ENCODE results near the gene NEDD4L. TPM values are rescaled to one million over a fixed set of nuclear protein-coding genes. Genes with fewer than 3 reads are reported as not detected.

NEDD4L gene
- total and polyA plus RNA-seq, 4 donors: 10.2 to 20.3 (median 13.2) TPM

DNA sequence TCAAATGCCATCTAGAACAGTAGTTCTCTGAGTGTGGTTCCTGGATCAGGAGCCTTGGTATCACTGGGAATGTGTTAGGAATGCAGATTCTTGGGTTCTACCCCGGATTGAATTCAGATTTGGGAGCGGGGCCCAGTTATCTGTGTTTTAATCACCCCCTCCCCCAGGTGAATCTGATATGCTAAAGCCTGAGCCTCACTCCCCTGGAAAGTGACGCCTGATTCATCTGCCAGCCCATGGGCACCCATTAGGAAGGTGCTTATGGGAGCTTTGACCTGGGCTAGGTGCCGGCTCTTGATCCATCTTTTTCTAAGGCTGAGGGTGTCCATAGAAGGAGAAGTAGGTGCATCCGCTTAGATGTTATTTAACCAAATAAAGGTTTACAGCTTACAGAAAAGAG, 199.4 kb downstream of the NEDD4L start:
- TF ChIP-seq, protein P1, sequence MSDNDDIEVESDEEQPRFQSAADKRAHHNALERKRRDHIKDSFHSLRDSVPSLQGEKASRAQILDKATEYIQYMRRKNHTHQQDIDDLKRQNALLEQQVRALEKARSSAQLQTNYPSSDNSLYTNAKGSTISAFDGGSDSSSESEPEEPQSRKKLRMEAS (IDR thresholded peaks at IDR 0.05): no peak
- TF ChIP-seq, protein P2, sequence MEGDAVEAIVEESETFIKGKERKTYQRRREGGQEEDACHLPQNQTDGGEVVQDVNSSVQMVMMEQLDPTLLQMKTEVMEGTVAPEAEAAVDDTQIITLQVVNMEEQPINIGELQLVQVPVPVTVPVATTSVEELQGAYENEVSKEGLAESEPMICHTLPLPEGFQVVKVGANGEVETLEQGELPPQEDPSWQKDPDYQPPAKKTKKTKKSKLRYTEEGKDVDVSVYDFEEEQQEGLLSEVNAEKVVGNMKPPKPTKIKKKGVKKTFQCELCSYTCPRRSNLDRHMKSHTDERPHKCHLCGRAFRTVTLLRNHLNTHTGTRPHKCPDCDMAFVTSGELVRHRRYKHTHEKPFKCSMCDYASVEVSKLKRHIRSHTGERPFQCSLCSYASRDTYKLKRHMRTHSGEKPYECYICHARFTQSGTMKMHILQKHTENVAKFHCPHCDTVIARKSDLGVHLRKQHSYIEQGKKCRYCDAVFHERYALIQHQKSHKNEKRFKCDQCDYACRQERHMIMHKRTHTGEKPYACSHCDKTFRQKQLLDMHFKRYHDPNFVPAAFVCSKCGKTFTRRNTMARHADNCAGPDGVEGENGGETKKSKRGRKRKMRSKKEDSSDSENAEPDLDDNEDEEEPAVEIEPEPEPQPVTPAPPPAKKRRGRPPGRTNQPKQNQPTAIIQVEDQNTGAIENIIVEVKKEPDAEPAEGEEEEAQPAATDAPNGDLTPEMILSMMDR (IDR thresholded peaks at IDR 0.05; ENCODE audit: low read depth, low read length, missing input control): no peak
- TF ChIP-seq HNF4A (conservative IDR thresholded peaks at IDR 0.05) (no peak), YY1 (IDR thresholded peaks at IDR 0.05) (no peak), FOXA2 (IDR thresholded peaks at IDR 0.05) (no peak), GABPA (IDR thresholded peaks at IDR 0.05 in 1 of 2, conservative IDR thresholded peaks at IDR 0.05 in 1 of 2) (no peak), FOXA1 (IDR thresholded peaks at IDR 0.05) (no peak), EGR1 (IDR thresholded peaks at IDR 0.05; ENCODE audit: low read depth in 2 of 2) (no peak), RAD21 (IDR thresholded peaks at IDR 0.05) (no peak), HNF4G (IDR thresholded peaks at IDR 0.05) (no peak), JUND (IDR thresholded peaks at IDR 0.05) (no peak), SP1 (IDR thresholded peaks at IDR 0.05) (no peak), NR2F2 (IDR thresholded peaks at IDR 0.05) (no peak), RXRA (IDR thresholded peaks at IDR 0.05) (no peak)
- TF ChIP-seq, protein P3, sequence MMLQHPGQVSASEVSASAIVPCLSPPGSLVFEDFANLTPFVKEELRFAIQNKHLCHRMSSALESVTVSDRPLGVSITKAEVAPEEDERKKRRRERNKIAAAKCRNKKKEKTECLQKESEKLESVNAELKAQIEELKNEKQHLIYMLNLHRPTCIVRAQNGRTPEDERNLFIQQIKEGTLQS (IDR thresholded peaks at IDR 0.05): no peak
- TF ChIP-seq, protein P4, sequence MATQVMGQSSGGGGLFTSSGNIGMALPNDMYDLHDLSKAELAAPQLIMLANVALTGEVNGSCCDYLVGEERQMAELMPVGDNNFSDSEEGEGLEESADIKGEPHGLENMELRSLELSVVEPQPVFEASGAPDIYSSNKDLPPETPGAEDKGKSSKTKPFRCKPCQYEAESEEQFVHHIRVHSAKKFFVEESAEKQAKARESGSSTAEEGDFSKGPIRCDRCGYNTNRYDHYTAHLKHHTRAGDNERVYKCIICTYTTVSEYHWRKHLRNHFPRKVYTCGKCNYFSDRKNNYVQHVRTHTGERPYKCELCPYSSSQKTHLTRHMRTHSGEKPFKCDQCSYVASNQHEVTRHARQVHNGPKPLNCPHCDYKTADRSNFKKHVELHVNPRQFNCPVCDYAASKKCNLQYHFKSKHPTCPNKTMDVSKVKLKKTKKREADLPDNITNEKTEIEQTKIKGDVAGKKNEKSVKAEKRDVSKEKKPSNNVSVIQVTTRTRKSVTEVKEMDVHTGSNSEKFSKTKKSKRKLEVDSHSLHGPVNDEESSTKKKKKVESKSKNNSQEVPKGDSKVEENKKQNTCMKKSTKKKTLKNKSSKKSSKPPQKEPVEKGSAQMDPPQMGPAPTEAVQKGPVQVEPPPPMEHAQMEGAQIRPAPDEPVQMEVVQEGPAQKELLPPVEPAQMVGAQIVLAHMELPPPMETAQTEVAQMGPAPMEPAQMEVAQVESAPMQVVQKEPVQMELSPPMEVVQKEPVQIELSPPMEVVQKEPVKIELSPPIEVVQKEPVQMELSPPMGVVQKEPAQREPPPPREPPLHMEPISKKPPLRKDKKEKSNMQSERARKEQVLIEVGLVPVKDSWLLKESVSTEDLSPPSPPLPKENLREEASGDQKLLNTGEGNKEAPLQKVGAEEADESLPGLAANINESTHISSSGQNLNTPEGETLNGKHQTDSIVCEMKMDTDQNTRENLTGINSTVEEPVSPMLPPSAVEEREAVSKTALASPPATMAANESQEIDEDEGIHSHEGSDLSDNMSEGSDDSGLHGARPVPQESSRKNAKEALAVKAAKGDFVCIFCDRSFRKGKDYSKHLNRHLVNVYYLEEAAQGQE (IDR thresholded peaks at IDR 0.05): no peak
- Histone ChIP-seq H3K36me3 (ENCODE audit: control insufficient read depth in 4 of 4, insufficient read depth in 3 of 4, low read depth in 1 of 4, low read length in 3 of 4) (no peaks in the 10 kb centered on the region), H3K9me3 (ENCODE audit: control insufficient read depth in 4 of 4, low read length in 3 of 4) (no peaks in the 10 kb centered on the region), H3K4me3 (ENCODE audit: low read depth in 1 of 3, low read length in 3 of 3) (no peak overlapping the region), H3K27ac (ENCODE audit: low read depth in 1 of 2, low read length in 2 of 2) (no peak overlapping the region), H3K27me3 (ENCODE audit: control insufficient read depth in 4 of 4, insufficient read depth in 4 of 4, low read length in 3 of 4) (no peaks in the 10 kb centered on the region), H3K4me1 (ENCODE audit: control insufficient read depth in 4 of 4, insufficient read depth in 4 of 4, low read length in 3 of 4) (no peaks in the 10 kb centered on the region), H3K9ac (ENCODE audit: low read depth in 1 of 2, low read length in 2 of 2) (no peak overlapping the region)
- no peak for DNase-seq (ENCODE audit: low spot score)
- 93% methylated on average over 5 of the region's 5 CpGs for WGBS

DNA sequence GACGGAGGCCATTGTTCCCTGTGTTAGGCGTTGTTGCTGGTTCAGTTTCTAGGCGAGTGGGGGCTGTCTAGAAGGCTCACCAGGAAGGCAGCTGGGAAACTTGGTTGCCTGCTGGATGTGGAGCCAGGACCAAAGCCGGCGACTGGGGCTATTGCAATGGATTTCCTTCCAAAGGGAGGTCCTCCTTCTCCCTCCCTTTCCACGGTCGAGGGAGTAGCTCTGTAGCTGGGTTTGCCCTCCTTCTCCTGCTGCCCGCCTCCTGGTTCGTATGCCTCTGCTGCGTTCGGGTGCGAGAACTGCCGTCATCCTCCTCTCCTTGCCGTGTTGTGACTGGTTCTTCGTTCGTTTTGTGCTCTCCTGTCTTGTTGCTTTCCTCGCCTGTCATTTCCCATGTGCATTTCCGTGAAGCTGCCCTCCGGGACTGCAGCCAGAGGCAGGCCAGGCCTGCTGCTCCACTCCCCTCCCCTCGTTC, 203.4 kb downstream of the NEDD4L start:
- no peak overlapping the region for H3K9ac ChIP-seq (ENCODE audit: low read depth in 1 of 2, low read length in 2 of 2)
- DNase-seq (ENCODE audit: low spot score): no peak
- no peaks in the 10 kb centered on the region for H3K27me3 ChIP-seq (ENCODE audit: control insufficient read depth in 4 of 4, insufficient read depth in 4 of 4, low read length in 3 of 4)
- TF ChIP-seq, protein P1 (IDR thresholded peaks at IDR 0.05): no peak
- TF ChIP-seq, protein P3 (IDR thresholded peaks at IDR 0.05): no peak
- TF ChIP-seq RXRA (IDR thresholded peaks at IDR 0.05): no peak
- TF ChIP-seq EGR1 (IDR thresholded peaks at IDR 0.05; ENCODE audit: low read depth in 2 of 2): no peak
- TF ChIP-seq YY1 (IDR thresholded peaks at IDR 0.05): no peak
- TF ChIP-seq NR2F2 (IDR thresholded peaks at IDR 0.05): no peak
- TF ChIP-seq, protein P4 (IDR thresholded peaks at IDR 0.05): no peak
- TF ChIP-seq HNF4G (IDR thresholded peaks at IDR 0.05): no peak
- TF ChIP-seq, protein P5, sequence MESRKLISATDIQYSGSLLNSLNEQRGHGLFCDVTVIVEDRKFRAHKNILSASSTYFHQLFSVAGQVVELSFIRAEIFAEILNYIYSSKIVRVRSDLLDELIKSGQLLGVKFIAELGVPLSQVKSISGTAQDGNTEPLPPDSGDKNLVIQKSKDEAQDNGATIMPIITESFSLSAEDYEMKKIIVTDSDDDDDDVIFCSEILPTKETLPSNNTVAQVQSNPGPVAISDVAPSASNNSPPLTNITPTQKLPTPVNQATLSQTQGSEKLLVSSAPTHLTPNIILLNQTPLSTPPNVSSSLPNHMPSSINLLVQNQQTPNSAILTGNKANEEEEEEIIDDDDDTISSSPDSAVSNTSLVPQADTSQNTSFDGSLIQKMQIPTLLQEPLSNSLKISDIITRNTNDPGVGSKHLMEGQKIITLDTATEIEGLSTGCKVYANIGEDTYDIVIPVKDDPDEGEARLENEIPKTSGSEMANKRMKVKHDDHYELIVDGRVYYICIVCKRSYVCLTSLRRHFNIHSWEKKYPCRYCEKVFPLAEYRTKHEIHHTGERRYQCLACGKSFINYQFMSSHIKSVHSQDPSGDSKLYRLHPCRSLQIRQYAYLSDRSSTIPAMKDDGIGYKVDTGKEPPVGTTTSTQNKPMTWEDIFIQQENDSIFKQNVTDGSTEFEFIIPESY (IDR thresholded peaks at IDR 0.05): no peak
- TF ChIP-seq GABPA (IDR thresholded peaks at IDR 0.05 in 1 of 2, conservative IDR thresholded peaks at IDR 0.05 in 1 of 2): no peak
- no peak for TF ChIP-seq FOXA1 (IDR thresholded peaks at IDR 0.05)
- TF ChIP-seq JUND (IDR thresholded peaks at IDR 0.05): no peak
- TF ChIP-seq TAF1 (conservative IDR thresholded peaks at IDR 0.05): no peak
- TF ChIP-seq RAD21 (IDR thresholded peaks at IDR 0.05): no peak
- TF ChIP-seq SP1 (IDR thresholded peaks at IDR 0.05): no peak
- H3K27ac ChIP-seq (ENCODE audit: low read depth in 1 of 2, low read length in 2 of 2): no peak overlapping the region
- WGBS: 77% methylated on average over 20 of the region's 20 CpGs
- H3K9me3 ChIP-seq (ENCODE audit: control insufficient read depth in 4 of 4, low read length in 3 of 4): no peaks in the 10 kb centered on the region
- no peaks in the 10 kb centered on the region for H3K36me3 ChIP-seq (ENCODE audit: control insufficient read depth in 4 of 4, insufficient read depth in 3 of 4, low read depth in 1 of 4, low read length in 3 of 4)
- peak overlapping the region in 1 of 3 donors; percentile 3 for H3K4me3 ChIP-seq (ENCODE audit: low read depth in 1 of 3, low read length in 3 of 3)
- H3K4me1 ChIP-seq (ENCODE audit: control insufficient read depth in 4 of 4, insufficient read depth in 4 of 4, low read length in 3 of 4): no peaks in the 10 kb centered on the region

All from liver (tissue), 9 donors.